Heart left ventricle (tissue), 16 donors: ENCODE measurements around the gene RGMA. TPM values are rescaled to one million over a fixed set of nuclear protein-coding genes. Genes with fewer than 3 reads are reported as not detected.
A peak's percentile ranks its signal among the peaks of the same experiment; 100 is the strongest.
"Not testable (repeated sequence)": the region's sequence is repeated elsewhere in the genome, so short reads cannot be mapped to it uniquely, and the experiment has no call there.

Experiments used
- ATAC-seq, 4 donors: fragments of 200-7000 bp; cut with Tn5 transposase; one replicate each; pipeline ENCODE4 v1.9.1; 2020 to 2022; ENCODE audit warnings: moderate library complexity in 4 of 4, mild to moderate bottlenecking in 3 of 4, moderate number of reproducible peaks in 1 of 4
- DNase-seq, 5 donors: peaks; one replicate each; pipeline ENCODE4 v3.0.0-alpha.2; 2020
- H3K27ac ChIP-seq, 12 donors: fragments of 200-600 bp; sonication (generic) in 4 of 12; one replicate each; pipeline versions ENCODE4 v1.5.0 to v1.8.0; 2016 to 2022; ENCODE audit warnings: mild to moderate bottlenecking in 2 of 12
- H3K27me3 ChIP-seq, 9 donors: fragments of 200-600 bp; sonication (generic) in 2 of 9; one replicate each; pipeline versions ENCODE4 v1.5.1 to v1.8.0; 2016 to 2022; ENCODE audit warnings: mild to moderate bottlenecking in 3 of 9
- H3K36me3 ChIP-seq, 9 donors: fragments of 200-600 bp; sonication (generic) in 2 of 9; one replicate each; pipeline versions ENCODE4 v1.5.0 to v1.8.0; 2018 to 2022; ENCODE audit warnings: mild to moderate bottlenecking in 2 of 9
- H3K4me1 ChIP-seq, 12 donors: fragments of 200-600 bp; sonication (generic) in 4 of 12; one replicate each; pipeline versions ENCODE4 v1.5.0 to v1.8.0; 2016 to 2022; ENCODE audit warnings: mild to moderate bottlenecking in 3 of 12
- H3K4me3 ChIP-seq, 12 donors: fragments of 200-600 bp; sonication (generic) in 4 of 12; one replicate each; pipeline versions ENCODE4 v1.5.0 to v1.8.0; 2017 to 2022; ENCODE audit warnings: mild to moderate bottlenecking in 9 of 12, moderate library complexity in 4 of 12
- H3K9me3 ChIP-seq, 12 donors: fragments of 200-600 bp; sonication (generic) in 4 of 12; one replicate each; pipeline versions ENCODE4 v1.5.0 to v1.8.0; 2016 to 2022; ENCODE audit warnings: mild to moderate bottlenecking in 1 of 12
- POLR2A ChIP-seq, 2 donors: fragments of 450-650 bp; IDR thresholded peaks; one replicate each; pipeline ENCODE4 v1.6.1; 2017; ENCODE audit warnings: antibody characterized with exemption in 2 of 2, mild to moderate bottlenecking in 2 of 2, moderate library complexity in 2 of 2
- WGBS, 4 donors: extraction: QIAGEN DNeasy Blood & Tissue Kit in 2 of 4; methylation state at CpG; one replicate each; pipeline versions ENCODE4 v1.1.5 to v1.1.7; 2013 to 2018; 5-methylcytosine and 5-hydroxymethylcytosine counted together
- intact Hi-C, 10 donors: fragments of 100-400 bp; cut with DNase I; formaldehyde crosslinking; loops; one replicate each; pipeline versions ENCODE4 v1.11.1 to v1.14.2; 2022
- polyA plus RNA-seq, 2 donors: library from polyadenylated mRNA; stranded (reverse); fragments of 200-250 nt; gene quantifications; one replicate each; pipeline ENCODE4 v1.2.3, GENCODE V29; 2013
- total RNA-seq, 9 donors: library from RNA; depleted of rRNA in 2 of 9; stranded (reverse); fragments of >200 nt in 2 of 9; fragmentation: NEBNext Ultra II Directional in 3 of 9; extraction: Animal tissue kit (Norgen Biotek cat#: 25700) in 3 of 9; gene quantifications; one replicate each; pipeline versions ENCODE4 v1.1.0 to v1.2.4, GENCODE V29; 2016 to 2023
- TF ChIP-seq, protein P1 (sequence below), 12 donors: fragments of 200-600 bp; sonication (generic) in 4 of 12; IDR thresholded peaks; one replicate each; pipeline versions ENCODE4 v1.5.0 to v1.8.0; 2018 to 2022; ENCODE audit warnings: antibody characterized with exemption in 12 of 12, mild to moderate bottlenecking in 5 of 12
- donor health status: ischemic (EF 13 %, LVEDD 7.1; RV severe dilation, severe dysfunction).
- donor health status: healthy with polysubstance abuse.
- donor health status: DM: no; HTN: yes; CAD: no.
- donor health status: DM: no; HTN: no; CAD: no.
- donor health status: ischemic (EF 25% LVEDD 6.9; RV normal size, moderate dysfunction).
- donor health status: ischemic (EF 25% LVEDD 5.7; RV mildly dilated, moderate dysfunction).
- donor health status: healthy.
- donor health status: DM: yes; HTN: yes; CAD: no.
- donor health status: ischemic (EF 35%, LVEDD 5.7; RV mildly dilated, moderate dysfunction).
- donor health status: nonischemic (EF 11% LVEDD 7.7; RV severe dilation, severe dysfunction).
- donor health status: DM: yes; HTN: yes; CAD: no.
- donor health status: PGD.
- donor health status: ischemic (EF 29% LVEDD 5.4; RV normal size, mild dysfunction).
- donor health status: nonischemic (EF 23%, LVEDD 6.1; RV moderate dilation, normal function).

RGMA gene
- total and polyA plus RNA-seq, 11 donors = 4.7 to 20.8 (median 14.8) TPM

DNA sequence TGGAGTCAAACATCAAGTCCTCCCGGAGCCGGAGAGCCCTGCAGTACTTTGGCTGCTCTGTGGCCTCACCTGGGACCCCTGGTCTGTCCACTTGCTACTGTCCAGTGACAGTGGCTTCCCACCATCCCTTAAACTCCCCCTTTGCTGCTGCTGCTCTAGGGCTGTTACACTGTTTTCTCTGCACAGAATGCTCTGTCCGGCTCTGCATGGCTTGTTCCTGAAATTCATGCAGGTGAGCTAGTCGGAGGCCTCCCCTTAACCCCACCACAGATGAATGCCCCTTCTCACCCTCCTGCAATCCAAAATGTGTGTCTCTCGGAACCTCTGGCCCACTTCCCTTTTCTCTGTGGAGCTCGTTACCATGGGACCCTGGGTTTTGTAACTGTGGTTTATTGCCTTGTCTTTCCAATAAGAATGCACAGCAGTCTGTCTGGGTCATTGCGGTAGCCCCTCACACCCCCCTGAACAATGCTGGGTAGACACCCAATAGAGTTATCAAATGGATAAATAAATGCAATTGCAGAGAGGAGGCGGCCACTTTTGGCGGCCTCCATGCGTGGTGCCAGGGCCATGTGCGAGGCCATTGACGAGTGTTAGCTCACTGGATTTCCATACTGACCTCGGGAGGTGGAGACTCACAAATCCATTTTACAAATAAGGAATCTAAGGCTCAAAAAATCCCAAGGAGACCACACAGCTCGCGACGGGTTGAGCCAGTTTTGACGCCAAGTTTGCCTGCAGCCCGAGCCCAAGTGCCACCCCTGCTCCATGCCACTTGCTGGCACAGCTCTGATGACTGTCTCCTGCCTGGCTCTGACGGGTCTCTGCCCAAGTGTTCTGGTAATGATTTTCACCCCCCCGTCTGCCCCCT lies 48.5 kb downstream of the RGMA start:
- H3K9me3 ChIP-seq = no peaks in the 10 kb centered on the region
- H3K4me1 ChIP-seq = peaks cover 0 to 27% (median 3%) of the 10 kb centered on the region in 12 donors
- intact Hi-C loops = loop anchor here in 1 of 10 donors (10.0 kb wide), 1 partner anchor 944 kb away; no protein-coding TSS in a partner anchor
- WGBS, 4 donors = 91 to 93% (median 92%) methylated on average over 20 of the region's 20 CpGs
- H3K36me3 ChIP-seq = peaks cover 0 to 17% (median 8%) of the 10 kb centered on the region in 9 donors
- H3K27me3 ChIP-seq = no peaks in the 10 kb centered on the region
- H3K27ac ChIP-seq = no peak overlapping the region
- TF ChIP-seq POLR2A (IDR thresholded peaks at IDR 0.05) = no peak
- TF ChIP-seq, protein P1, sequence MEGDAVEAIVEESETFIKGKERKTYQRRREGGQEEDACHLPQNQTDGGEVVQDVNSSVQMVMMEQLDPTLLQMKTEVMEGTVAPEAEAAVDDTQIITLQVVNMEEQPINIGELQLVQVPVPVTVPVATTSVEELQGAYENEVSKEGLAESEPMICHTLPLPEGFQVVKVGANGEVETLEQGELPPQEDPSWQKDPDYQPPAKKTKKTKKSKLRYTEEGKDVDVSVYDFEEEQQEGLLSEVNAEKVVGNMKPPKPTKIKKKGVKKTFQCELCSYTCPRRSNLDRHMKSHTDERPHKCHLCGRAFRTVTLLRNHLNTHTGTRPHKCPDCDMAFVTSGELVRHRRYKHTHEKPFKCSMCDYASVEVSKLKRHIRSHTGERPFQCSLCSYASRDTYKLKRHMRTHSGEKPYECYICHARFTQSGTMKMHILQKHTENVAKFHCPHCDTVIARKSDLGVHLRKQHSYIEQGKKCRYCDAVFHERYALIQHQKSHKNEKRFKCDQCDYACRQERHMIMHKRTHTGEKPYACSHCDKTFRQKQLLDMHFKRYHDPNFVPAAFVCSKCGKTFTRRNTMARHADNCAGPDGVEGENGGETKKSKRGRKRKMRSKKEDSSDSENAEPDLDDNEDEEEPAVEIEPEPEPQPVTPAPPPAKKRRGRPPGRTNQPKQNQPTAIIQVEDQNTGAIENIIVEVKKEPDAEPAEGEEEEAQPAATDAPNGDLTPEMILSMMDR (IDR thresholded peaks at IDR 0.05) = no peak
- DNase-seq = peak in 1 of 5 donors; percentile 50
- ATAC-seq = no peak
- no peak overlapping the region for H3K4me3 ChIP-seq

DNA sequence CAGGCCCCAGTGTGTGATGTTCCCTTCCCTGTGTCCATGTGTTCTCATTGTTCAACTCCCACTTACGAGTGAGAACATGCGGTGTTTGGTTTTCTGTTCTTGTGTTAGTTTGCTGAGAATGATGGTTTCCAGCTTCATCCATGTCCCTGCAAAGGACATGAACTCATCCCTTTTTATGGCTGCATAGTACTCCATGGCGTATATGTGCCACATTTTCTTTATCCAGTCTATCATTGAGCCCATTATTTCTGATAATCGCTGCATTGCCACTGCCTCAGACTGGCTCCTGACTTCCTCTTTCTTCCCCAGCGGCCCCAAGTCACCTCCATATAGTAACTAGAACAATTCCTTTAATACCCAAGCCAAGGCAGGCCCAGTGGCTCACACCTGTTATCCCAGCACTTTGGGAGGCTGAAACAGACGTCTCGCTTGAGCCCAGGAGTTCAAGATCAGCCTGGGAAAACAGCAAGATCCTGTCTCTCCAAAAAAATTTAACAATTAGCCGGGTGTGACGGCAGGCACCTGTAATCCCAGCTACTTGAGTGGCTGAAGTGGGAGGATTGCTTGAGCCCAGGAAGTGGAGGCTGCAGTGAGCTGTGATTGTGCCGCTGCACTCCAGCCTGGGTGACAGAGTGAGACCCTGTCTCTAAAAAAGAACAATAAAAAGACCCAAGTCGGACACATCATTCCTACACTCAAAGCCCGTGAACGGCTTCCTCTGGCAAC lies 49.3 kb downstream of the RGMA start:
- not testable (repeated sequence) for H3K27ac ChIP-seq, ATAC-seq, H3K9me3 ChIP-seq, H3K36me3 ChIP-seq, H3K27me3 ChIP-seq, H3K4me3 ChIP-seq
- 90 to 95% (median 94%) methylated on average over 13 of the region's 13 CpGs for WGBS, 4 donors
- intact Hi-C loops = loop anchor here in 9 of 10 donors (5.0 to 10.0 kb wide), 10 partner anchors 48 to 1285 kb away; partner anchors contain the start of gene RGMA (in 2 of the 9)
- DNase-seq = peak in 2 of 5 donors; percentile 11 to 21
- H3K4me1 ChIP-seq = peaks cover 0 to 27% (median 3%) of the 10 kb centered on the region in 12 donors

DNA sequence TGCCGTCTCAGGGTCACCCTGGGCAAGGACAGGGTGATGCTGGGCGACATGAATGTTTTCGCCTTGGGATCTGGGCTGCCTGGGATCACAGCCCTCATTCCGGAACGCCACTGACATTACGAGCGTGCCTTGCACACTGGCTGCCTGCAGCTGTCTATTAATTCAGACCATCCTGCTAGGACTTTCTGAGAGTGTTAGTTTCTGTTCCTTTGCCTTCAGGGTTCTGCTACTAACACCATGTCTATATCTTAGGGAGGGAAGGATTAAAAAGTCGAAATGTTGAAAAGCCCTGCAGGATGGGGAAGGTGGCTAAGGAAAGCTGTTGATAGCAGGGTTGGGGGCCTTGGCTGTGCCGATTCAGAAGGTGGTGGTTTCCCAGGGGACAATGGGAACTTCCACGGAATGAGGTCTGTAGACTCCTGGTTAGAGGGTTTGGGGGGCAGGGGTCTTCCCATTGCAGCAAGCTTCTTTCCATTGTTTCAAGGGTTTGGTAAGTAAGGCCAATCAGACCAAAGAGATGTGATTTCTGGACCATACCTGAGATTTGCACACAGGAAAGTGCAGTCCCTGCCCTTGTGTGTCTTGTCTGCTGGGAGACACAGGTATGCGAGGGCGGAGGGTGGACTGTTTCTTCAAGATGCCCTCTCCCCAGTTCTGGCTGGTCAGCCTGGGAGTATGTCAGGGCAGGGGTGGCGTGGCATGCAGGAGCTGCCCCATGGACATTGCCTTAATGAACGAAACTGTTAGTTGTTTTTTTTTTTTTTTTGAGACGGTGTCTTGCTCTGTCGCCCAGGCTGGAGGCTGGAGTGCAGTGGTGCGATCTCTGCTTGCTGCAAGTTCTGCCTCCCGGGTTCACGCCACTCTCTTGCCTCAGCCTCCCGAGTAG lies 50.9 kb downstream of the RGMA start:
- no peaks in the 10 kb centered on the region for H3K36me3 ChIP-seq
- TF ChIP-seq, protein P1 (IDR thresholded peaks at IDR 0.05) = no peak
- TF ChIP-seq POLR2A (IDR thresholded peaks at IDR 0.05) = no peak
- no peak overlapping the region for H3K4me3 ChIP-seq
- peak overlapping the region in 8 of 12 donors; percentile 25 to 57 (median 36) for H3K27ac ChIP-seq
- H3K27me3 ChIP-seq = no peaks in the 10 kb centered on the region
- DNase-seq (no peak), ATAC-seq (peak in 2 of 4 donors; percentile 2 to 30)
- peaks cover 0 to 27% (median 3%) of the 10 kb centered on the region in 12 donors for H3K4me1 ChIP-seq
- WGBS, 4 donors = 78 to 86% (median 83%) methylated on average over 16 to 20 of the region's 20 CpGs
- H3K9me3 ChIP-seq = no peaks in the 10 kb centered on the region
- intact Hi-C loops = loop anchor here in 8 of 10 donors (2.0 to 10.0 kb wide), 10 partner anchors 49 to 1287 kb away; partner anchors contain the start of gene RGMA (in 2 of the 8)
